HCT116 (cell line): ENCODE measurements around the gene MMADHC. TPM values are rescaled to one million over a fixed set of nuclear protein-coding genes. Genes with fewer than 3 reads are reported as not detected.

ENCODE experiments used
- ATAC-seq: fragments of 200-7000 bp; cut with Tn5 transposase; 2 replicates; pipeline ENCODE4 v1.9.1; 2020; ENCODE audit warnings: mild to moderate bottlenecking, moderate library complexity
- BruUV-seq: library from RNA; stranded (reverse); fragments of 400-500 nt; replicated peaks from 2 replicates; lab custom pipeline; 2021; lab: Mats Ljungman, UMichigan
- CTCF ChIA-PET: fragments of 300-600 bp; sonication (Branson Sonifier 250); formaldehyde crosslinking; loops from one replicate; lab custom pipeline; 2021; ENCODE audit warnings: antibody characterized with exemption; lab: Charles Lee
- POLR2A ChIA-PET: fragments of 300-600, 350-600 bp; sonication (Branson Sonifier 250); formaldehyde crosslinking; loops from one replicate; lab custom pipeline; 2021; ENCODE audit warnings: antibody characterized with exemption; lab: Charles Lee
- RAD21 ChIA-PET, 2 experiments: fragments of 300-600 bp; sonication (Branson Sonifier 250); formaldehyde crosslinking; loops; one replicate each; lab custom pipeline; 2023; ENCODE audit warnings: low total read pairs in 2 of 2; ENCODE audit not compliant: uncharacterized antibody in 2 of 2, unreplicated experiment in 2 of 2, low non-redundant PET in 1 of 2; lab: Charles Lee
- DNase-seq: peaks from one replicate; pipeline ENCODE4 v3.0.0-alpha.2; 2010; ENCODE audit warnings: low read depth, low spot score
- H2AFZ ChIP-seq: fragments of 200-600 bp; shearing (Covaris generic), sonication (generic); 2 replicates; pipeline ENCODE4 v1.6.1; 2017; ENCODE audit warnings: low read depth, mixed run types, mixed read lengths, antibody characterized with exemption, low read length; ENCODE audit not compliant: poor library complexity, severe bottlenecking
- H3K27ac ChIP-seq: 2 replicates; pipeline ENCODE4 v1.5.1; 2012; ENCODE audit warnings: low read depth, low read length
- H3K27me3 ChIP-seq: fragments of 200-600 bp; sonication (generic); 2 replicates; pipeline ENCODE4 v1.6.1; 2016; ENCODE audit warnings: mixed run types, low read length, mixed read lengths; ENCODE audit not compliant: insufficient read depth
- H3K36me3 ChIP-seq, 2 experiments: fragments of 200-500 bp in 1 of 2; fragments of 200-600 bp in 1 of 2; sonication (Bioruptor generic) in 1 of 2; sonication (generic) in 1 of 2; 2 replicates each; pipeline versions ENCODE4 v1.5.1 to v1.6.1; 2014 to 2016; ENCODE audit warnings: low read length in 2 of 2, inconsistent platforms in 1 of 2, mixed read lengths in 1 of 2, mixed run types in 1 of 2; ENCODE audit not compliant: insufficient read depth in 2 of 2, control insufficient read depth in 1 of 2
- H3K4me1 ChIP-seq, 2 experiments: fragments of 200-600 bp in 1 of 2; sonication (generic) in 1 of 2; 2 replicates each; pipeline versions ENCODE4 v1.5.1 to v1.6.1; 2012 to 2017; ENCODE audit warnings: low read length in 2 of 2, inconsistent platforms in 1 of 2, mild to moderate bottlenecking in 1 of 2, mixed read lengths in 1 of 2, mixed run types in 1 of 2, moderate library complexity in 1 of 2; ENCODE audit not compliant: insufficient read depth in 2 of 2, control insufficient read depth in 1 of 2
- H3K4me2 ChIP-seq: fragments of 200-600 bp; sonication (generic); 2 replicates; pipeline ENCODE4 v1.6.1; 2017; ENCODE audit warnings: mixed run types, low read length, mixed read lengths
- H3K4me3 ChIP-seq, 2 experiments: fragments of 200-600 bp in 1 of 2; sonication (generic) in 1 of 2; replicated peaks in 1 of 2; 2 replicates each; pipeline ENCODE4 v1.5.1; 2011 to 2016; ENCODE audit warnings: low read length in 2 of 2, control low read depth in 1 of 2, low read depth in 1 of 2, mild to moderate bottlenecking in 1 of 2, mixed read lengths in 1 of 2, mixed run types in 1 of 2
- H3K79me2 ChIP-seq: fragments of 200-600 bp; sonication (generic); 2 replicates; pipeline ENCODE4 v1.6.1; 2017; ENCODE audit warnings: mild to moderate bottlenecking, mixed run types, low read length, moderate library complexity, mixed read lengths; ENCODE audit not compliant: insufficient read depth
- H3K9ac ChIP-seq: fragments of 200-600 bp; sonication (generic); 2 replicates; pipeline ENCODE4 v1.6.1; 2016; ENCODE audit warnings: low read length, mixed read lengths
- H3K9me2 ChIP-seq: fragments of 200-600 bp; sonication (generic), shearing (Covaris generic); 2 replicates; pipeline ENCODE4 v1.6.1; 2017; ENCODE audit warnings: mixed run types, mild to moderate bottlenecking, moderate library complexity; ENCODE audit not compliant: insufficient read depth
- H3K9me3 ChIP-seq, 2 experiments: fragments of 200-500 bp in 1 of 2; fragments of 200-600 bp in 1 of 2; sonication (Bioruptor generic) in 1 of 2; sonication (generic) in 1 of 2; 2 replicates each; pipeline ENCODE4 v1.6.1; 2014 to 2017; ENCODE audit warnings: low read length in 2 of 2, mixed read lengths in 2 of 2, inconsistent platforms in 1 of 2, low read depth in 1 of 2, mild to moderate bottlenecking in 1 of 2, mixed run types in 1 of 2, moderate library complexity in 1 of 2; ENCODE audit not compliant: control insufficient read depth in 1 of 2, insufficient read depth in 1 of 2
- H4K20me1 ChIP-seq: fragments of 200-600 bp; sonication (generic), shearing (Covaris generic); 2 replicates; pipeline ENCODE4 v1.6.1; 2017; ENCODE audit warnings: mixed run types, mild to moderate bottlenecking, moderate library complexity; ENCODE audit not compliant: insufficient read depth
- CBX3 ChIP-seq: IDR thresholded peaks from 2 replicates; pipeline ENCODE4 v1.6.1; 2012; ENCODE audit warnings: low read depth
- CEBPB ChIP-seq: IDR thresholded peaks from 2 replicates; pipeline ENCODE4 v1.6.1; 2012; ENCODE audit warnings: low read depth
- CTCF ChIP-seq, 3 experiments: fragments of 200-600 bp in 1 of 3; sonication (generic) in 1 of 3; IDR thresholded peaks in 2 of 3; conservative IDR thresholded peaks in 1 of 3; 2 replicates each; pipeline ENCODE4 v1.5.1; 2012 to 2017; ENCODE audit warnings: low read depth in 2 of 3, low read length in 2 of 3, antibody characterized with exemption in 1 of 3, borderline replicate concordance in 1 of 3, control low read depth in 1 of 3, mild to moderate bottlenecking in 1 of 3, mixed read lengths in 1 of 3, mixed run types in 1 of 3, moderate library complexity in 1 of 3; ENCODE audit not compliant: insufficient read depth in 1 of 3
- EGR1 ChIP-seq: IDR thresholded peaks from 2 replicates; pipeline ENCODE4 v1.6.1; 2012; ENCODE audit warnings: low read depth
- ELF1 ChIP-seq: IDR thresholded peaks from 2 replicates; pipeline ENCODE4 v1.6.1; 2012; ENCODE audit warnings: low read depth, borderline replicate concordance
- EZH2 ChIP-seq: fragments of 200-600 bp; sonication (generic); IDR thresholded peaks from 2 replicates; pipeline ENCODE4 v1.6.1; 2017; ENCODE audit warnings: antibody characterized with exemption, mixed run types
- EZH2phosphoT487 ChIP-seq: fragments of 200-600 bp; IDR thresholded peaks from 2 replicates; pipeline ENCODE4 v1.6.1; 2018; ENCODE audit warnings: antibody characterized with exemption, borderline replicate concordance
- FOSL1 ChIP-seq: IDR thresholded peaks from 2 replicates; pipeline ENCODE4 v1.6.1; 2012; ENCODE audit warnings: low read depth
- JUND ChIP-seq: IDR thresholded peaks from 2 replicates; pipeline ENCODE4 v1.6.1; 2012
- POLR2A ChIP-seq: IDR thresholded peaks from 2 replicates; pipeline ENCODE4 v1.7.0; 2011; ENCODE audit warnings: borderline replicate concordance; ENCODE audit not compliant: insufficient read depth, insufficient read length; ENCODE audit errors: extremely low read depth
- POLR2AphosphoS5 ChIP-seq: IDR thresholded peaks from 2 replicates; pipeline ENCODE4 v1.6.1; 2011; ENCODE audit warnings: mild to moderate bottlenecking, low read depth, low read length, moderate library complexity
- SIN3A ChIP-seq: IDR thresholded peaks from 2 replicates; pipeline ENCODE4 v1.6.1; 2012; ENCODE audit warnings: low read depth
- ZBTB33 ChIP-seq: IDR thresholded peaks from 2 replicates; pipeline ENCODE4 v1.6.1; 2011; ENCODE audit warnings: mild to moderate bottlenecking, low read length, moderate library complexity; ENCODE audit not compliant: insufficient replicate concordance; ENCODE audit errors: extremely low read depth
- ZNF274 ChIP-seq: fragments of 200-500 bp; sonication (Bioruptor generic); IDR thresholded peaks from 2 replicates; pipeline ENCODE4 v1.6.1; 2014; ENCODE audit warnings: mild to moderate bottlenecking, low read depth, low read length, inconsistent platforms
- intact Hi-C: fragments of 100-400 bp; cut with micrococcal nuclease; formaldehyde crosslinking; loops from 2 replicates; pipeline ENCODE4 v1.10.0; 2022
- total RNA-seq: library from RNA; stranded (reverse); gene quantifications from one replicate; pipeline ENCODE4 v1.2.1, GENCODE V29; 2021; ENCODE audit not compliant: unreplicated experiment
- TF ChIP-seq, protein P1 (sequence below): IDR thresholded peaks from 2 replicates; pipeline ENCODE4 v1.6.1; 2012; ENCODE audit warnings: low read depth
- TF ChIP-seq, protein P2 (sequence below): IDR thresholded peaks from 2 replicates; pipeline ENCODE4 v1.6.1; 2012

The MMADHC gene
- total RNA-seq, 1 experiment from 2014 or later, result 135 TPM

GRCh38 chr2:149525323-149525722 lies 62.3 kb downstream of the MMADHC start:
- no TSS peak for BruUV-seq
- RAD21 ChIA-PET, result no interaction called here

More at GRCh38 chr2:149525323-149525722, 62.3 kb downstream of the MMADHC start:
- POLR2A ChIA-PET, result no interaction called here
- intact Hi-C loops, result no loop called here
- ATAC-seq (no peak), DNase-seq (no peak)
- Histone ChIP-seq H3K9me2 (no peaks in the 10 kb centered on the region), H2AFZ (no peak overlapping the region), H4K20me1 (no peaks in the 10 kb centered on the region), H3K4me2 (no peak overlapping the region), H3K9me3 (no peaks in the 10 kb centered on the region), H3K27me3 (no peaks in the 10 kb centered on the region), H3K27ac (no peak overlapping the region), H3K9ac (no peak overlapping the region), H3K4me3 (no peak overlapping the region), H3K4me1 (no peaks in the 10 kb centered on the region), H3K36me3 (no peaks in the 10 kb centered on the region), H3K79me2 (no peaks in the 10 kb centered on the region)
- CTCF ChIA-PET, result no interaction called here
- TF ChIP-seq POLR2A (no peak), POLR2AphosphoS5 (no peak), CEBPB (no peak), EGR1 (no peak), SIN3A (no peak), ZBTB33 (no peak), CBX3 (no peak), FOSL1 (no peak), JUND (no peak), ZNF274 (no peak), ELF1 (no peak), CTCF (IDR thresholded peaks at IDR 0.05 in 2 of 3, conservative IDR thresholded peaks at IDR 0.05 in 1 of 3; ENCODE audit: borderline replicate concordance in 1 of 3, insufficient read depth in 1 of 3, low read depth in 2 of 3, low read length in 2 of 3) (no peak), EZH2 (no peak), EZH2phosphoT487 (no peak)
- TF ChIP-seq, protein P1, sequence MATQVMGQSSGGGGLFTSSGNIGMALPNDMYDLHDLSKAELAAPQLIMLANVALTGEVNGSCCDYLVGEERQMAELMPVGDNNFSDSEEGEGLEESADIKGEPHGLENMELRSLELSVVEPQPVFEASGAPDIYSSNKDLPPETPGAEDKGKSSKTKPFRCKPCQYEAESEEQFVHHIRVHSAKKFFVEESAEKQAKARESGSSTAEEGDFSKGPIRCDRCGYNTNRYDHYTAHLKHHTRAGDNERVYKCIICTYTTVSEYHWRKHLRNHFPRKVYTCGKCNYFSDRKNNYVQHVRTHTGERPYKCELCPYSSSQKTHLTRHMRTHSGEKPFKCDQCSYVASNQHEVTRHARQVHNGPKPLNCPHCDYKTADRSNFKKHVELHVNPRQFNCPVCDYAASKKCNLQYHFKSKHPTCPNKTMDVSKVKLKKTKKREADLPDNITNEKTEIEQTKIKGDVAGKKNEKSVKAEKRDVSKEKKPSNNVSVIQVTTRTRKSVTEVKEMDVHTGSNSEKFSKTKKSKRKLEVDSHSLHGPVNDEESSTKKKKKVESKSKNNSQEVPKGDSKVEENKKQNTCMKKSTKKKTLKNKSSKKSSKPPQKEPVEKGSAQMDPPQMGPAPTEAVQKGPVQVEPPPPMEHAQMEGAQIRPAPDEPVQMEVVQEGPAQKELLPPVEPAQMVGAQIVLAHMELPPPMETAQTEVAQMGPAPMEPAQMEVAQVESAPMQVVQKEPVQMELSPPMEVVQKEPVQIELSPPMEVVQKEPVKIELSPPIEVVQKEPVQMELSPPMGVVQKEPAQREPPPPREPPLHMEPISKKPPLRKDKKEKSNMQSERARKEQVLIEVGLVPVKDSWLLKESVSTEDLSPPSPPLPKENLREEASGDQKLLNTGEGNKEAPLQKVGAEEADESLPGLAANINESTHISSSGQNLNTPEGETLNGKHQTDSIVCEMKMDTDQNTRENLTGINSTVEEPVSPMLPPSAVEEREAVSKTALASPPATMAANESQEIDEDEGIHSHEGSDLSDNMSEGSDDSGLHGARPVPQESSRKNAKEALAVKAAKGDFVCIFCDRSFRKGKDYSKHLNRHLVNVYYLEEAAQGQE, result no peak
- TF ChIP-seq, protein P2, sequence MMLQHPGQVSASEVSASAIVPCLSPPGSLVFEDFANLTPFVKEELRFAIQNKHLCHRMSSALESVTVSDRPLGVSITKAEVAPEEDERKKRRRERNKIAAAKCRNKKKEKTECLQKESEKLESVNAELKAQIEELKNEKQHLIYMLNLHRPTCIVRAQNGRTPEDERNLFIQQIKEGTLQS, result no peak
